ENCODE data around the gene PLCB1.

PLCB1 gene

DNA sequence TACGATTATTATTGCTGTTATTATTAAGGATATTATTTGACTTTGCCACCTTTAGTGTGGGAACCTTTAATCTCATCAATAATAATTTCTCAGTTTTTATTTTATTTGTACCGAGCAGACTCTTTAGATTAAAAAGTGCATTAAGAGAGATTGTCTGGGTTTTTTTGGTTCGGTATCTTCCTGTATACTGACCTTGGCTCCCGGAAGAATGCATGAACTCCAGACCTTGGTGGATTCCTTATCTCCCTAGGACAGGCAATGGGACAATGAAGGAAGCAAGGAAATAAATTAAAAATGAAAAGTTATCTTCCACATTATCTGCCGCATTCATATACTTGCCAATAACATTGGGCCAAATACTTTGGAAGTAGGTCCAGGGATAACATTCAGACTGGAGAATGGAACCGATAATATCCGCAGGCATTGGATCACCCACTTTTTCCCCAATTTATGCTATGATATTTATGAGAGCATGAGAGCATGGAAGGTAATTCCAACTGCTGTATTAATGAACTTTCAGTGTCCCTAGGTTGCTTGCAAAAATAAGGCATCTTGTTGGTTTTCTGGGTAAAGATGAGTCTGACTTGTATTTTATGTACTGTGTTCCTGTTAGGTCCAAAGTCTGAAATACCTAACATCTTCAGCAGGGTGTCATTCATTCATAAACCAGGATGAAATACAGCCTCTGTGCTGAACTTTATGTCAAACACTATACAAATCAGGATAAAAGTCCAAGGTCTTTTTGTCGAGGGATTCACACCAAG, 232.1 kb downstream of the PLCB1 start:
- no peaks in the 10 kb centered on the region for H3K27me3 ChIP-seq (ENCODE audit: control insufficient read depth, low read length)
- H3K4me1 ChIP-seq (ENCODE audit: control insufficient read depth, low read length), result no peaks in the 10 kb centered on the region
- H3K27ac ChIP-seq (ENCODE audit: low read depth, low read length), result no peak overlapping the region
- H3K4me3 ChIP-seq (ENCODE audit: low read length), result no peak overlapping the region
- no peaks in the 10 kb centered on the region for H3K9me3 ChIP-seq (ENCODE audit: control insufficient read depth, insufficient read depth, low read length)
- no peaks in the 10 kb centered on the region for H3F3A ChIP-seq (ENCODE audit: control insufficient read depth, insufficient read depth)
- no peaks in the 10 kb centered on the region for H3K79me2 ChIP-seq (ENCODE audit: control insufficient read depth, low read length)
- TF ChIP-seq EZH2phosphoT487 (IDR thresholded peaks at IDR 0.05; ENCODE audit: borderline replicate concordance, low read length), result no peak
- TF ChIP-seq, protein P1, sequence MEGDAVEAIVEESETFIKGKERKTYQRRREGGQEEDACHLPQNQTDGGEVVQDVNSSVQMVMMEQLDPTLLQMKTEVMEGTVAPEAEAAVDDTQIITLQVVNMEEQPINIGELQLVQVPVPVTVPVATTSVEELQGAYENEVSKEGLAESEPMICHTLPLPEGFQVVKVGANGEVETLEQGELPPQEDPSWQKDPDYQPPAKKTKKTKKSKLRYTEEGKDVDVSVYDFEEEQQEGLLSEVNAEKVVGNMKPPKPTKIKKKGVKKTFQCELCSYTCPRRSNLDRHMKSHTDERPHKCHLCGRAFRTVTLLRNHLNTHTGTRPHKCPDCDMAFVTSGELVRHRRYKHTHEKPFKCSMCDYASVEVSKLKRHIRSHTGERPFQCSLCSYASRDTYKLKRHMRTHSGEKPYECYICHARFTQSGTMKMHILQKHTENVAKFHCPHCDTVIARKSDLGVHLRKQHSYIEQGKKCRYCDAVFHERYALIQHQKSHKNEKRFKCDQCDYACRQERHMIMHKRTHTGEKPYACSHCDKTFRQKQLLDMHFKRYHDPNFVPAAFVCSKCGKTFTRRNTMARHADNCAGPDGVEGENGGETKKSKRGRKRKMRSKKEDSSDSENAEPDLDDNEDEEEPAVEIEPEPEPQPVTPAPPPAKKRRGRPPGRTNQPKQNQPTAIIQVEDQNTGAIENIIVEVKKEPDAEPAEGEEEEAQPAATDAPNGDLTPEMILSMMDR (IDR thresholded peaks at IDR 0.05; ENCODE audit: low read depth, low read length, poor library complexity, severe bottlenecking), result no peak
- H3K36me3 ChIP-seq (ENCODE audit: control insufficient read depth, low read length), result no peaks in the 10 kb centered on the region
- no peaks in the 10 kb centered on the region for H4K20me1 ChIP-seq (ENCODE audit: control insufficient read depth, insufficient read depth, low read depth, low read length)
- no peaks in the 10 kb centered on the region for H3K9me2 ChIP-seq (replicated peaks; ENCODE audit: control insufficient read depth, low read length)
- no peak overlapping the region for H3K4me2 ChIP-seq (ENCODE audit: low read length)

GRCh38 chr20:8364734-8365078, 232.6 kb downstream of the PLCB1 start:
- Histone ChIP-seq H3K9me2 (replicated peaks; ENCODE audit: control insufficient read depth, low read length) (no peaks in the 10 kb centered on the region), H3K9me3 (ENCODE audit: control insufficient read depth, insufficient read depth, low read length) (no peaks in the 10 kb centered on the region), H3K27ac (ENCODE audit: low read depth, low read length) (no peak overlapping the region), H3K79me2 (ENCODE audit: control insufficient read depth, low read length) (no peaks in the 10 kb centered on the region), H3K36me3 (ENCODE audit: control insufficient read depth, low read length) (no peaks in the 10 kb centered on the region), H3K4me1 (ENCODE audit: control insufficient read depth, low read length) (no peaks in the 10 kb centered on the region), H4K20me1 (ENCODE audit: control insufficient read depth, insufficient read depth, low read depth, low read length) (no peaks in the 10 kb centered on the region), H3K4me3 (ENCODE audit: low read length) (no peak overlapping the region), H3K4me2 (ENCODE audit: low read length) (no peak overlapping the region), H3K27me3 (ENCODE audit: control insufficient read depth, low read length) (no peaks in the 10 kb centered on the region), H3F3A (ENCODE audit: control insufficient read depth, insufficient read depth) (no peaks in the 10 kb centered on the region)
- TF ChIP-seq EZH2phosphoT487 (IDR thresholded peaks at IDR 0.05; ENCODE audit: borderline replicate concordance, low read length), result no peak
- TF ChIP-seq, protein P1 (IDR thresholded peaks at IDR 0.05; ENCODE audit: low read depth, low read length, poor library complexity, severe bottlenecking), result no peak

- H4K20me1 ChIP-seq (ENCODE audit: control insufficient read depth, insufficient read depth, low read depth, low read length), result no peaks in the 10 kb centered on the region
These were observed 233.6 kb downstream of the PLCB1 start for GRCh38 chr20:8365634-8366033.

More at GRCh38 chr20:8365634-8366033, 233.6 kb downstream of the PLCB1 start:
- no peak overlapping the region for H3K27ac ChIP-seq (ENCODE audit: low read depth, low read length)
- H3K4me3 ChIP-seq (ENCODE audit: low read length), result no peak overlapping the region
- H3K9me2 ChIP-seq (replicated peaks; ENCODE audit: control insufficient read depth, low read length), result no peaks in the 10 kb centered on the region
- no peak for TF ChIP-seq EZH2phosphoT487 (IDR thresholded peaks at IDR 0.05; ENCODE audit: borderline replicate concordance, low read length)
- TF ChIP-seq, protein P1 (IDR thresholded peaks at IDR 0.05; ENCODE audit: low read depth, low read length, poor library complexity, severe bottlenecking), result no peak
- no peak overlapping the region for H3K4me2 ChIP-seq (ENCODE audit: low read length)
- H3K9me3 ChIP-seq (ENCODE audit: control insufficient read depth, insufficient read depth, low read length), result no peaks in the 10 kb centered on the region
- H3K36me3 ChIP-seq (ENCODE audit: control insufficient read depth, low read length), result no peaks in the 10 kb centered on the region
- no peaks in the 10 kb centered on the region for H3K79me2 ChIP-seq (ENCODE audit: control insufficient read depth, low read length)
- no peaks in the 10 kb centered on the region for H3K27me3 ChIP-seq (ENCODE audit: control insufficient read depth, low read length)
- no peaks in the 10 kb centered on the region for H3K4me1 ChIP-seq (ENCODE audit: control insufficient read depth, low read length)
- H3F3A ChIP-seq (ENCODE audit: control insufficient read depth, insufficient read depth), result no peaks in the 10 kb centered on the region
